ENCODE results near the gene MRPL14.

MRPL14 gene

GRCh38 chr6:44162876-44163625 lies 35.8 kb upstream of the MRPL14 start:
- no peaks in the 10 kb centered on the region for H3K36me3 ChIP-seq (ENCODE audit: control insufficient read depth, insufficient read depth, low read length)
- no peak overlapping the region for H3K9ac ChIP-seq (ENCODE audit: low read length)
- H3K27ac ChIP-seq (ENCODE audit: low read depth, low read length) = no peak overlapping the region
- H3K4me1 ChIP-seq (ENCODE audit: control insufficient read depth, insufficient read depth, low read length) = peaks cover 25% of the 10 kb centered on the region
- no peak overlapping the region for H3K4me3 ChIP-seq (ENCODE audit: low read depth, low read length)
- H3K9me3 ChIP-seq (ENCODE audit: control insufficient read depth, insufficient read depth, low read depth, low read length) = no peaks in the 10 kb centered on the region
- no peaks in the 10 kb centered on the region for H3K27me3 ChIP-seq (ENCODE audit: control insufficient read depth, insufficient read depth, low read length)

- no peak overlapping the region for H3K27ac ChIP-seq (ENCODE audit: low read depth, low read length)
- H3K36me3 ChIP-seq (ENCODE audit: control insufficient read depth, insufficient read depth, low read length) = no peaks in the 10 kb centered on the region
- no peak overlapping the region for H3K4me3 ChIP-seq (ENCODE audit: low read depth, low read length)
- H3K9ac ChIP-seq (ENCODE audit: low read length) = no peak overlapping the region
- H3K9me3 ChIP-seq (ENCODE audit: control insufficient read depth, insufficient read depth, low read depth, low read length) = no peaks in the 10 kb centered on the region
- peaks cover 25% of the 10 kb centered on the region for H3K4me1 ChIP-seq (ENCODE audit: control insufficient read depth, insufficient read depth, low read length)
- H3K27me3 ChIP-seq (ENCODE audit: control insufficient read depth, insufficient read depth, low read length) = no peaks in the 10 kb centered on the region
Observed at GRCh38 chr6:44161997-44162338, 34.7 kb upstream of the MRPL14 start.

- H3K36me3 ChIP-seq (ENCODE audit: control insufficient read depth, insufficient read depth, low read length) = peaks cover 4% of the 10 kb centered on the region
- H3K4me1 ChIP-seq (ENCODE audit: control insufficient read depth, insufficient read depth, low read length) = peaks cover 11% of the 10 kb centered on the region
- H3K9me3 ChIP-seq (ENCODE audit: control insufficient read depth, insufficient read depth, low read depth, low read length) = no peaks in the 10 kb centered on the region
- H3K9ac ChIP-seq (ENCODE audit: low read length) = no peak within 1 kb of the TSS
- H3K27ac ChIP-seq (ENCODE audit: low read depth, low read length) = no peak within 1 kb of the TSS
- H3K27me3 ChIP-seq (ENCODE audit: control insufficient read depth, insufficient read depth, low read length) = no peaks in the 10 kb centered on the region
- no peak within 1 kb of the TSS for H3K4me3 ChIP-seq (ENCODE audit: low read depth, low read length)
Observed at GRCh38 chr6:44158770-44159228, 31.5 kb upstream of the MRPL14 start, which contains the start of gene CAPN11. Gene CAPN11, plus strand, starts transcription at chr6:44158820. Its CDS starts 29 bp downstream, at chr6:44158849.

GRCh38 chr6:44157152-44157521 lies 29.9 kb upstream of the MRPL14 start:
- peaks cover 14% of the 10 kb centered on the region for H3K36me3 ChIP-seq (ENCODE audit: control insufficient read depth, insufficient read depth, low read length)
- no peak overlapping the region for H3K27ac ChIP-seq (ENCODE audit: low read depth, low read length)
- H3K9ac ChIP-seq (ENCODE audit: low read length) = no peak overlapping the region
- no peaks in the 10 kb centered on the region for H3K27me3 ChIP-seq (ENCODE audit: control insufficient read depth, insufficient read depth, low read length)
- H3K4me1 ChIP-seq (ENCODE audit: control insufficient read depth, insufficient read depth, low read length) = peaks cover 9% of the 10 kb centered on the region
- H3K9me3 ChIP-seq (ENCODE audit: control insufficient read depth, insufficient read depth, low read depth, low read length) = no peaks in the 10 kb centered on the region
- H3K4me3 ChIP-seq (ENCODE audit: low read depth, low read length) = no peak overlapping the region

GRCh38 chr6:44156494-44157151 lies 29.4 kb upstream of the MRPL14 start:
- Histone ChIP-seq H3K9ac (ENCODE audit: low read length) (no peak overlapping the region), H3K4me1 (ENCODE audit: control insufficient read depth, insufficient read depth, low read length) (peaks cover 9% of the 10 kb centered on the region), H3K4me3 (ENCODE audit: low read depth, low read length) (no peak overlapping the region), H3K9me3 (ENCODE audit: control insufficient read depth, insufficient read depth, low read depth, low read length) (no peaks in the 10 kb centered on the region), H3K36me3 (ENCODE audit: control insufficient read depth, insufficient read depth, low read length) (peaks cover 14% of the 10 kb centered on the region), H3K27ac (ENCODE audit: low read depth, low read length) (no peak overlapping the region), H3K27me3 (ENCODE audit: control insufficient read depth, insufficient read depth, low read length) (no peaks in the 10 kb centered on the region)

- H3K27ac ChIP-seq (ENCODE audit: low read depth, low read length) = no peak overlapping the region
- H3K9ac ChIP-seq (ENCODE audit: low read length) = no peak overlapping the region
- H3K36me3 ChIP-seq (ENCODE audit: control insufficient read depth, insufficient read depth, low read length) = peaks cover 26% of the 10 kb centered on the region
- H3K4me3 ChIP-seq (ENCODE audit: low read depth, low read length) = no peak overlapping the region
- peaks cover 9% of the 10 kb centered on the region for H3K4me1 ChIP-seq (ENCODE audit: control insufficient read depth, insufficient read depth, low read length)
- H3K27me3 ChIP-seq (ENCODE audit: control insufficient read depth, insufficient read depth, low read length) = no peaks in the 10 kb centered on the region
- no peaks in the 10 kb centered on the region for H3K9me3 ChIP-seq (ENCODE audit: control insufficient read depth, insufficient read depth, low read depth, low read length)
Observed at GRCh38 chr6:44154067-44154466, 26.8 kb upstream of the MRPL14 start.

- Histone ChIP-seq H3K27me3 (ENCODE audit: control insufficient read depth, insufficient read depth, low read length) (no peaks in the 10 kb centered on the region), H3K4me1 (ENCODE audit: control insufficient read depth, insufficient read depth, low read length) (peaks cover 9% of the 10 kb centered on the region), H3K36me3 (ENCODE audit: control insufficient read depth, insufficient read depth, low read length) (peaks cover 42% of the 10 kb centered on the region), H3K9me3 (ENCODE audit: control insufficient read depth, insufficient read depth, low read depth, low read length) (no peaks in the 10 kb centered on the region), H3K27ac (ENCODE audit: low read depth, low read length) (no peak overlapping the region), H3K4me3 (ENCODE audit: low read depth, low read length) (no peak overlapping the region), H3K9ac (ENCODE audit: low read length) (no peak overlapping the region)
Observed at GRCh38 chr6:44152533-44152932, 25.3 kb upstream of the MRPL14 start.

- Histone ChIP-seq H3K9ac (ENCODE audit: low read length) (no peak overlapping the region), H3K27ac (ENCODE audit: low read depth, low read length) (no peak overlapping the region), H3K27me3 (ENCODE audit: control insufficient read depth, insufficient read depth, low read length) (no peaks in the 10 kb centered on the region), H3K4me3 (ENCODE audit: low read depth, low read length) (no peak overlapping the region), H3K9me3 (ENCODE audit: control insufficient read depth, insufficient read depth, low read depth, low read length) (no peaks in the 10 kb centered on the region), H3K36me3 (ENCODE audit: control insufficient read depth, insufficient read depth, low read length) (peaks cover 45% of the 10 kb centered on the region), H3K4me1 (ENCODE audit: control insufficient read depth, insufficient read depth, low read length) (peaks cover 9% of the 10 kb centered on the region)
Observed at GRCh38 chr6:44152109-44152461, 24.8 kb upstream of the MRPL14 start.

- H3K36me3 ChIP-seq (ENCODE audit: control insufficient read depth, insufficient read depth, low read length) = peaks cover 50% of the 10 kb centered on the region
- H3K9ac ChIP-seq (ENCODE audit: low read length) = no peak overlapping the region
- peaks cover 4% of the 10 kb centered on the region for H3K4me1 ChIP-seq (ENCODE audit: control insufficient read depth, insufficient read depth, low read length)
Observed at GRCh38 chr6:44151348-44152108, 24.3 kb upstream of the MRPL14 start.

GRCh38 chr6:44150317-44150917 lies 23.2 kb upstream of the MRPL14 start:
- H3K9ac ChIP-seq (ENCODE audit: low read length) = no peak overlapping the region
- H3K4me1 ChIP-seq (ENCODE audit: control insufficient read depth, insufficient read depth, low read length) = no peaks in the 10 kb centered on the region
- H3K27me3 ChIP-seq (ENCODE audit: control insufficient read depth, insufficient read depth, low read length) = no peaks in the 10 kb centered on the region
- no peak overlapping the region for H3K4me3 ChIP-seq (ENCODE audit: low read depth, low read length)
- H3K36me3 ChIP-seq (ENCODE audit: control insufficient read depth, insufficient read depth, low read length) = peaks cover 59% of the 10 kb centered on the region
- H3K9me3 ChIP-seq (ENCODE audit: control insufficient read depth, insufficient read depth, low read depth, low read length) = no peaks in the 10 kb centered on the region
- H3K27ac ChIP-seq (ENCODE audit: low read depth, low read length) = no peak overlapping the region

More at GRCh38 chr6:44151348-44152108, 24.3 kb upstream of the MRPL14 start:
- H3K27ac ChIP-seq (ENCODE audit: low read depth, low read length) = no peak overlapping the region
- H3K27me3 ChIP-seq (ENCODE audit: control insufficient read depth, insufficient read depth, low read length) = no peaks in the 10 kb centered on the region
- H3K4me3 ChIP-seq (ENCODE audit: low read depth, low read length) = no peak overlapping the region
- H3K9me3 ChIP-seq (ENCODE audit: control insufficient read depth, insufficient read depth, low read depth, low read length) = no peaks in the 10 kb centered on the region

All from HUES6 (cell line).